Measurements from ENCODE around the gene ITGAL.
"Not testable (repeated sequence)": the region's sequence is repeated elsewhere in the genome, so short reads cannot be mapped to it uniquely, and the experiment has no call there.

The ITGAL gene

GRCh38 chr16:30526823-30527634 is 54.5 kb downstream of the ITGAL start:
- peak; percentile 55 for FAIRE-seq

GRCh38 chr16:30527635-30528178 is 55.2 kb downstream of the ITGAL start:
- no peak for FAIRE-seq

DNA sequence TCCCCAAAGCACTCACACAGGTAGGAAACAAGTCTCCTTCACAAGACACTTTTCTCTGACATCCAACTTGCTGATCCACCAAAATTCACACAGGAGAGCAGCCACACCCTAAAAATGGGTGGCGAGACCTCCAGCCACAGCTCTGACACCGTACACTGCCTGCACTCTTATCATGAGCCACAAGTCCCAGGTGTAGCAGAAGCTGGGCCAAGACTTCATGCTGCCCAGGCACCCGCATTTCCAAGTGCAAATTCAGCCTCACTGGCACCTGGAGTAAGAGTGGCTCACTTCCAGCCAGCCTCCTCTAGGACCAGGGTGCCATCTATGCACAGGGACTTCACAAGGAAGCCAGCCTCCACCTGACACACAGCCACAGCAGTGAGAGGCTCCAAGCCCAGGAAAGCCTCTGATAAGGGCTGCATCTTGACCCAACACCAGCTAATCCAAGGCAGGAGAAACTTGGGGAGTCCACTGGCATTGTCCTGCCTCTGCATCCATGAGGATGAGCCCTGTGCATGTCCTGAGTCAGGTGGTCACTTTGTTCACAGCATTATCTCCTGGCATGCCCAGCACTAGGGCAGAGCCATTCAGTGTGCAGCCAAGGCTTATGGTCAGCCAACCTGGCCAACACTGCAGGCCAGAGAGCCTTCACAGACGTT is 56.4 kb downstream of the ITGAL start:
- FAIRE-seq = no peak

- no peak for FAIRE-seq
Measured at GRCh38 chr16:30530163-30531037, 57.9 kb downstream of the ITGAL start.

DNA sequence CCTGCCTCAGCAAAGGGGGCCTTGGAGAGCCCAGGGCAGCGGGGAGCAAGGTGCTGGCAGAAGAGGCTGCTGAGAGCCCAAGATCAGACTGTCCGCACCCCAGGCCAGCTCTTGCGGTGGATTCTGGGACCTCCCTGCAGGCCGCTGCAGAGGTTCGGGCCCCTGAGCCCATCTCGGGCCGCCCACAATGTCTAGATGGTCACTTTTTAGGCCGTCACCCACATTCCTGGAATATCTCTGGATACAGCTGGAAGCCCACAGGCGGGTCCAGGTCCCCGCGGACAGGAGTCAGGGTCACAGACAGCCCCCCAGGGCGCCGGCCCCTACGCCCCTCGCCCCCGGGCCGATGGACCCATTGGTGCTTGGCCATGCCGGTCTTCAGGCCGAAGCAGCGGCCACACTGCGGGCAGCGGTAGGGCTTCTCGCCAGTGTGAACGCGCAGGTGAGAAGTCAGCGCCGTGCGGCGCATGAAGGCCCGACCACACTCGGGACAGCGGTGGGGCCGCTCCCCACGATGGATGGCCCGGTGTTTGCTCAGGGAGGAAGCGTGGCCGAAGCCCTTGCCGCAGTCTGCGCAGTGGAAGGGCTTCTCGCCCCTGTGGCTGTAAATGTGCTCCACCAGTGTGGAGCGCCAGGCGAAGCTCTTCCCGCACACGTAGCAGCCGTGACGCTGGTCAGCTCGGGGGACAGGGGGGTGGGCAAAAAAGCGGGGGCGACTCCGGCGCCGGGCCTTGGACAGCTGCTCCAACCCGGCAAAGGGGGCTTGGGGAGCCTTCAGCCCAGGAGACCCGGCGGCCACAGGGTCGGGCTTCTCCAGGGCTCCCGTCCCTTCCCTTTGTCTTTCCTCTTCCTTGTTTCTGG is 60.0 kb downstream of the ITGAL start:
- no peak for FAIRE-seq

- FAIRE-seq = no peak
Measured at GRCh38 chr16:30533146-30533522, 60.6 kb downstream of the ITGAL start.

- FAIRE-seq = no peak
Measured at GRCh38 chr16:30533748-30534367, 61.3 kb downstream of the ITGAL start.

- no peak for FAIRE-seq
Measured at GRCh38 chr16:30534368-30535105, 62.0 kb downstream of the ITGAL start, which contains the start of gene ZNF747. TSS of gene ZNF747 (minus strand) at chr16:30534858. CDS start at chr16:30534679, 179 bp downstream.

DNA sequence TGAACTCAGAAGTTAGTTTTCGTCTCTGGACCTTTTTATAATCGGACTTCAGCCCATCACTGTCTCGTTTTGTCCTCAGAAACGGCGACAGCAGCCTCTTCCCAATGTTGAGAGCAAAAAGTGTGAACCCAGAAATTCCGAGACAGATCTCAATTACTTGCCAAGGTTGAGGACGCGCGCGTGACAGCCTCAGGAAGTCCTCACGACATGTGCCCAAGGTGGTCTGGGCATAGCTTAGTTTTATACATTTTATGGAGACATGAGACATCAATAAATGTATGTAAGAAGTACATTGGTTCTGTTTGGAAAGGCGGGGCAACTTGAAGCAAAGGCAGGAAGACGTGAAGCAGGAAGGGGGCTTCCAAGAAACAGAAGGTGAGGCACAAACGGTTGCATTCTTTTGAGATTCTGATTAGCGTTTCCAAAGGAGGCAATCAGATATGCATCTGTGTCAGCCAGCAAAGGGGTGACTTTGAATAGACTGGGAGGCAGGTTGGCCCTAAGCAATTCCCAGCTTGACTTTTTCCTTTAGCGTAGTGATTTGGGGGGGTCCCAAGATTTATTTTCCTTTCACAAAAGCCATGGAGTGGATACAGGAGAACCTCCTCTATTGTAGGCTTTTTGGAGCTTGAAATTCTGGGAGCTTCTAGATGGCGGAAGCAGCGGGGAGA is 62.7 kb downstream of the ITGAL start:
- no peak for FAIRE-seq

GRCh38 chr16:30535777-30536190 is 63.2 kb downstream of the ITGAL start:
- FAIRE-seq = no peak

DNA sequence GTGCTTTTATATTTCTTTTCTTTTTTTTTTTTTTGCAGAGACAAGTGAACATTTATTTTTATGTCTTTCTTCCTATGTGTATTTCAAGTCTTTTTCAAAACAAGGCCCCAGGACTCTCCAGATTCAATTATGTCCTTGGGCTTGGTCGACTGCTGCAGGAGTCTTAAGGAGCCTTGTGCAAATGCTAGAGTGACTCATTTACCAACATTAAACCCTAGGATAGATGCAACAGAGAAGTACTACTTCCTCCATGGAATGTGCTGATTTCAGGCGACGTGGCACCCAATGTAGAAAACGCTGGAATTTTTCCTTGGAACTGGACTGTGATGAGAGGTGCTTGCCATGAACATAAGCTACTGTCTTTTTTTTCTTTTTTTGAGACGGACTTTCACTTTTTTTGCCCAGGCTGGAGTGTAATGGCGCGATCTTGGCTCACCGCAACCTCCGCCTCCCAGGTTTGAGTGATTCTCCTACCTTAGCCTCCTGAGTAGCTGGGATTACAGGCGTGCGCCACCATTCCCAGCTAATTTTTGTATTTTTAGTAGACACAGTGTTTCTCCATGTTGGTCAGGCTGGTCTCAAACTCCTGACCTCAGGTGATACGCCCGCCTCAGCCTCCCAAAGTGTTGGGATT is 64.0 kb downstream of the ITGAL start:
- not testable (repeated sequence) for FAIRE-seq

DNA sequence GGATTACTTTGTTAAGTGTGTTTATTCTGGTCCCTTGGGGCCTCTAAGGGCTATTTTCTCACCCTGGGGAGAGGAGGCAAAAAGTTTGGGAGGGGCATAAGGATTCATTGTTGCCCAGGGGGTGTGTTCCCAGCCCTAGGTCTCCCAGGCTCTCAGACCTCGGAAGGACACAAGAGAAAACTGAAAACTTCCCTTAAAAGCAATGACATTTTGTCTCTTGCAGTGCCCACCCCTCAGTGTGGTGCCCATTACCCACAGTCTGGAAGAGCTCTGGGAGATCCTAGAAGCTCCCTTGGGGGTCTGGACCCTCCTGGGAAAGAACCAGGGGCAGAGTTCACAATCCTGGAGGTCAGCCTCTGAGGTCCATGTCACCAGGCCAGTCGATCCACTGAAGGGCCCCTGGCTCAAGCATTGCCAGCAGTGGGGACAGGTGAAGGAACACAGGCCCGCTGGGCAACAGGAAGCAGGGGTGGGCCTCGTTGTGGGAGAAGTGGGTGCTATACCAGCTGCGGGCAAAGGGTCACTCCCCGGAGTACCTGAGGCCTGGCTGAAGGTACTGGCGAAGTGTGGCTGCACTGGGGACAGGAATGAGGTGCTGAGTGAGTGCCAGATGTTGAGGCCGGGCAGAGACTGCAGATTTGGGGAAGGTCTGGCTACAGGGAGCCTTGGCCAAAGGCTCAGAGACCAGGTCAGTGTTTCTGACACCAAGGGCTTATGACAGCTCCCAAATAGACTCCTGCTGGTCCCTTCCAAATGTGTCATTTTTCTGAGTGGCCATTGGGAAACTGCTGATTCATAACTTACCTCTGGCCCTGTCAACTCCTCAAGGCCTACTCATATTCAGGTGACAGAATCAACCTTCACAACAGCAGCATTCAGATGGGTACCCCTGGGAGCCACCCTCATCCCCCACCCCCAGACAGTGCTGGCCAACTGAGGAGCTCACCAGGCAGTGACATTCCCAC is 66.7 kb downstream of the ITGAL start:
- no peak for FAIRE-seq

DNA sequence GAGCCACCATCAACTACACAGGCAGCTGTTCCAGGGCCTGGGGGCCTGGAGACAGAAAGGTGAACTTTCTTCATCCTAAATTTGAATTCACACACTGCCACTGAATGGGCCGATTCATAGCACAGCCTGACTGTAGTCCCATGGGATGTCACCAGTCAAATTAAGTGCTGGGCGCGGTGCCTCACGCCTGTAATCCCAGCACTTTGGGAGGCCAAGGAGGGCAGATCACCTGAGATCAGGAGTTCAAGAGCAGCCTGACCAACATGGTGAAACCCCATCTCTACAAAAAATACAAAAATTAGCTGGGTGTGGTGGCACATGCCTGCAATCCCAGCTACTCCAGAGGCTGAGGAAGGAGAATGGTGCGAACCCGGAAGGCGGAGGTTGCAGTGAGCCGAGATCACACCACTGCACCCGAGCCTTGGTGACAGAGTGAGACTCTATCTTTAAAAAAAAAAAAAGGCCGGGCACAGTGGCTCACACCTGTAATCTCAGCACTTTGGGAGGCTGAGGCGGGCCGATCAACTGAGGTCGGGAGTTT is 67.5 kb downstream of the ITGAL start:
- not testable (repeated sequence) for FAIRE-seq

- FAIRE-seq = not testable (repeated sequence)
Measured at GRCh38 chr16:30540916-30541464, 68.4 kb downstream of the ITGAL start.

- FAIRE-seq = no peak
Measured at GRCh38 chr16:30541502-30542329, 69.2 kb downstream of the ITGAL start.

DNA sequence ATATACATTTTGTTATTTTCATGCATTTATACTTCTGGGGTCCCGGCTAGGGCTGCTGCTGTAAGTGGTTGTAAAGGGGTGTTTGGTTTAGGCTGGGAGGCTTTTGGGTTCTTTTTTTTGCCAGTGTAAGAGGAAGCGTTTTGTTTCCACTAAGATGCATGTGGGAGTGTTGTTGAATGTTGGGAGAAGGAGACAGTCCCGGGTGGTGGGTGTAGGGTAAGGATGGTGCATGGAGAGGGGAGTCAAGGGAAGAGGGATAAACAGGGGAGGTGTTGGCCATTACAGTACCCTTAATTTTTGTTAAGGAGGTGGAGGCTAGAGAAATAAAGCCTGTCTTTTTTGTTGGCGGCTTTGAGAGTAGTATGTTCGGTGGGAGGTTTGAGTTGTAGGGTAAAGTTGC is 70.5 kb downstream of the ITGAL start:
- no peak for FAIRE-seq

GRCh38 chr16:30546115-30546514 is 73.6 kb downstream of the ITGAL start:
- no peak for FAIRE-seq
